SK-N-SH treated with all-trans-retinoic acid at 6 μM for 48 hours (cell line): ENCODE measurements around the gene PCNT.

Experiments used
- BACH2 ChIP-seq: fragments of 250-450 bp; sonication (Bioruptor Pico); IDR thresholded peaks from 2 replicates; pipeline ENCODE4 v1.9.0; 2021; ENCODE audit warnings: mild to moderate bottlenecking, borderline replicate concordance
- CREB5 ChIP-seq: fragments of 250-450 bp; sonication (Bioruptor Pico); IDR thresholded peaks from 2 replicates; pipeline ENCODE4 v1.5.1; 2020; ENCODE audit warnings: low read depth, mild to moderate bottlenecking, moderate library complexity
- GLIS3 ChIP-seq: fragments of 250-450 bp; sonication (Bioruptor Pico); IDR thresholded peaks from 2 replicates; pipeline ENCODE4 v1.5.0; 2020; ENCODE audit warnings: mild to moderate bottlenecking, moderate library complexity
- ISL1 ChIP-seq: fragments of 250-450 bp; sonication (Bioruptor Pico); IDR thresholded peaks from 2 replicates; pipeline ENCODE4 v2.1.2; 2022; ENCODE audit warnings: mild to moderate bottlenecking, moderate library complexity
- OSR1 ChIP-seq: fragments of 250-450 bp; sonication (Bioruptor Pico); IDR thresholded peaks from 2 replicates; pipeline ENCODE4 v1.8.0; 2022; ENCODE audit warnings: moderate library complexity, mild to moderate bottlenecking, inconsistent platforms
- PPARA ChIP-seq: fragments of 250-450 bp; sonication (Bioruptor Pico); IDR thresholded peaks from 2 replicates; pipeline ENCODE4 v1.5.0; 2020; ENCODE audit warnings: mild to moderate bottlenecking, borderline replicate concordance
- RARB ChIP-seq: fragments of 250-450 bp; sonication (Bioruptor Pico); IDR thresholded peaks from 2 replicates; pipeline ENCODE4 v1.8.0; 2021; ENCODE audit warnings: mild to moderate bottlenecking, moderate library complexity
- SNAI2 ChIP-seq: fragments of 250-450 bp; sonication (Bioruptor Pico); IDR thresholded peaks from 2 replicates; pipeline ENCODE4 v1.5.0; 2020; ENCODE audit warnings: mild to moderate bottlenecking, moderate library complexity
- TOX ChIP-seq: fragments of 250-450 bp; sonication (Bioruptor Pico); IDR thresholded peaks from 2 replicates; pipeline ENCODE4 v1.8.0; 2021; ENCODE audit warnings: mild to moderate bottlenecking, moderate library complexity, borderline replicate concordance
- ZNF8 ChIP-seq: fragments of 450-650 bp; formaldehyde crosslinking; IDR thresholded peaks from 2 replicates; pipeline ENCODE4 v1.5.0; 2020; ENCODE audit warnings: mild to moderate bottlenecking, moderate library complexity
- TF ChIP-seq, protein P1 (sequence below): fragments of 250-450 bp; sonication (Bioruptor Pico); IDR thresholded peaks from 2 replicates; pipeline ENCODE4 v1.8.0; 2020; ENCODE audit warnings: mild to moderate bottlenecking, moderate library complexity, borderline replicate concordance
- TF ChIP-seq, protein P2 (sequence below): fragments of 250-450 bp; sonication (Bioruptor Pico); IDR thresholded peaks from 2 replicates; pipeline ENCODE4 v1.8.0; 2021; ENCODE audit warnings: low read depth, mild to moderate bottlenecking, moderate library complexity, borderline replicate concordance
- TF ChIP-seq, protein P3 (sequence below): fragments of 250-450 bp; sonication (Bioruptor Pico); IDR thresholded peaks from 2 replicates; pipeline ENCODE4 v1.5.0; 2020; ENCODE audit warnings: mild to moderate bottlenecking, moderate library complexity

- TF ChIP-seq, protein P1, sequence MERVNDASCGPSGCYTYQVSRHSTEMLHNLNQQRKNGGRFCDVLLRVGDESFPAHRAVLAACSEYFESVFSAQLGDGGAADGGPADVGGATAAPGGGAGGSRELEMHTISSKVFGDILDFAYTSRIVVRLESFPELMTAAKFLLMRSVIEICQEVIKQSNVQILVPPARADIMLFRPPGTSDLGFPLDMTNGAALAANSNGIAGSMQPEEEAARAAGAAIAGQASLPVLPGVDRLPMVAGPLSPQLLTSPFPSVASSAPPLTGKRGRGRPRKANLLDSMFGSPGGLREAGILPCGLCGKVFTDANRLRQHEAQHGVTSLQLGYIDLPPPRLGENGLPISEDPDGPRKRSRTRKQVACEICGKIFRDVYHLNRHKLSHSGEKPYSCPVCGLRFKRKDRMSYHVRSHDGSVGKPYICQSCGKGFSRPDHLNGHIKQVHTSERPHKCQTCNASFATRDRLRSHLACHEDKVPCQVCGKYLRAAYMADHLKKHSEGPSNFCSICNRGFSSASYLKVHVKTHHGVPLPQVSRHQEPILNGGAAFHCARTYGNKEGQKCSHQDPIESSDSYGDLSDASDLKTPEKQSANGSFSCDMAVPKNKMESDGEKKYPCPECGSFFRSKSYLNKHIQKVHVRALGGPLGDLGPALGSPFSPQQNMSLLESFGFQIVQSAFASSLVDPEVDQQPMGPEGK (CRISPR knock-in tag) = no peak
- TF ChIP-seq OSR1 (CRISPR knock-in tag) (no peak), SNAI2 (CRISPR knock-in tag) (no peak), TOX (CRISPR knock-in tag) (no peak), RARB (CRISPR knock-in tag) (no peak), PPARA (CRISPR knock-in tag) (no peak), BACH2 (no peak), CREB5 (no peak), ZNF8 (CRISPR knock-in tag) (no peak), ISL1 (CRISPR knock-in tag) (no peak), GLIS3 (CRISPR knock-in tag) (no peak)
- TF ChIP-seq, protein P2, sequence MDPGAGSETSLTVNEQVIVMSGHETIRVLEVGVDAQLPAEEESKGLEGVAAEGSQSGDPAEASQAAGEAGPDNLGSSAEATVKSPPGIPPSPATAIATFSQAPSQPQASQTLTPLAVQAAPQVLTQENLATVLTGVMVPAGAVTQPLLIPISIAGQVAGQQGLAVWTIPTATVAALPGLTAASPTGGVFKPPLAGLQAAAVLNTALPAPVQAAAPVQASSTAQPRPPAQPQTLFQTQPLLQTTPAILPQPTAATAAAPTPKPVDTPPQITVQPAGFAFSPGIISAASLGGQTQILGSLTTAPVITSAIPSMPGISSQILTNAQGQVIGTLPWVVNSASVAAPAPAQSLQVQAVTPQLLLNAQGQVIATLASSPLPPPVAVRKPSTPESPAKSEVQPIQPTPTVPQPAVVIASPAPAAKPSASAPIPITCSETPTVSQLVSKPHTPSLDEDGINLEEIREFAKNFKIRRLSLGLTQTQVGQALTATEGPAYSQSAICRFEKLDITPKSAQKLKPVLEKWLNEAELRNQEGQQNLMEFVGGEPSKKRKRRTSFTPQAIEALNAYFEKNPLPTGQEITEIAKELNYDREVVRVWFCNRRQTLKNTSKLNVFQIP (CRISPR knock-in tag) = no peak
- TF ChIP-seq, protein P3, sequence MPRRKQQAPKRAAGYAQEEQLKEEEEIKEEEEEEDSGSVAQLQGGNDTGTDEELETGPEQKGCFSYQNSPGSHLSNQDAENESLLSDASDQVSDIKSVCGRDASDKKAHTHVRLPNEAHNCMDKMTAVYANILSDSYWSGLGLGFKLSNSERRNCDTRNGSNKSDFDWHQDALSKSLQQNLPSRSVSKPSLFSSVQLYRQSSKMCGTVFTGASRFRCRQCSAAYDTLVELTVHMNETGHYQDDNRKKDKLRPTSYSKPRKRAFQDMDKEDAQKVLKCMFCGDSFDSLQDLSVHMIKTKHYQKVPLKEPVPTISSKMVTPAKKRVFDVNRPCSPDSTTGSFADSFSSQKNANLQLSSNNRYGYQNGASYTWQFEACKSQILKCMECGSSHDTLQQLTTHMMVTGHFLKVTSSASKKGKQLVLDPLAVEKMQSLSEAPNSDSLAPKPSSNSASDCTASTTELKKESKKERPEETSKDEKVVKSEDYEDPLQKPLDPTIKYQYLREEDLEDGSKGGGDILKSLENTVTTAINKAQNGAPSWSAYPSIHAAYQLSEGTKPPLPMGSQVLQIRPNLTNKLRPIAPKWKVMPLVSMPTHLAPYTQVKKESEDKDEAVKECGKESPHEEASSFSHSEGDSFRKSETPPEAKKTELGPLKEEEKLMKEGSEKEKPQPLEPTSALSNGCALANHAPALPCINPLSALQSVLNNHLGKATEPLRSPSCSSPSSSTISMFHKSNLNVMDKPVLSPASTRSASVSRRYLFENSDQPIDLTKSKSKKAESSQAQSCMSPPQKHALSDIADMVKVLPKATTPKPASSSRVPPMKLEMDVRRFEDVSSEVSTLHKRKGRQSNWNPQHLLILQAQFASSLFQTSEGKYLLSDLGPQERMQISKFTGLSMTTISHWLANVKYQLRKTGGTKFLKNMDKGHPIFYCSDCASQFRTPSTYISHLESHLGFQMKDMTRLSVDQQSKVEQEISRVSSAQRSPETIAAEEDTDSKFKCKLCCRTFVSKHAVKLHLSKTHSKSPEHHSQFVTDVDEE (CRISPR knock-in tag) = no peak
These were observed 77.4 kb downstream of the PCNT start for GRCh38 chr21:46401186-46401910.
